NCI-H1436 (cell line): ENCODE measurements around the gene NUP50.

Experiments used
- DNase-seq: peaks from one replicate; lab custom pipeline; 2025; lab: John Stamatoyannopoulos, UW

The NUP50 gene

GRCh38 chr22:45210577-45210976, 46.9 kb downstream of the NUP50 start:
- DNase-seq: no peak

GRCh38 chr22:45210991-45211390, 47.3 kb downstream of the NUP50 start:
- DNase-seq: no peak

GRCh38 chr22:45211435-45211834, 47.7 kb downstream of the NUP50 start:
- no peak for DNase-seq

GRCh38 chr22:45211848-45212247, 48.1 kb downstream of the NUP50 start:
- no peak for DNase-seq

- DNase-seq: no peak
Measured at GRCh38 chr22:45212306-45212709, 48.6 kb downstream of the NUP50 start.

- no peak for DNase-seq
Measured at GRCh38 chr22:45212992-45213751, 49.4 kb downstream of the NUP50 start.

- no peak for DNase-seq
Measured at GRCh38 chr22:45216133-45217003, 52.6 kb downstream of the NUP50 start.

GRCh38 chr22:45217345-45217744, 53.6 kb downstream of the NUP50 start:
- DNase-seq: no peak

- no peak for DNase-seq
Measured at GRCh38 chr22:45217806-45218205, 54.1 kb downstream of the NUP50 start.

- DNase-seq: no peak
Measured at GRCh38 chr22:45218976-45219375, 55.3 kb downstream of the NUP50 start.

- DNase-seq: no peak
Measured at GRCh38 chr22:45221201-45221600, 57.5 kb downstream of the NUP50 start.

- no peak for DNase-seq
Measured at GRCh38 chr22:45223304-45224117, 59.8 kb downstream of the NUP50 start.

- no peak for DNase-seq
Measured at GRCh38 chr22:45224331-45224730, 60.6 kb downstream of the NUP50 start.

- no peak for DNase-seq
Measured at GRCh38 chr22:45224988-45225731, 61.4 kb downstream of the NUP50 start.

- DNase-seq: no peak
Measured at GRCh38 chr22:45225732-45226502, 62.2 kb downstream of the NUP50 start.

- DNase-seq: no peak
Measured at GRCh38 chr22:45226503-45227186, 62.9 kb downstream of the NUP50 start.

- no peak for DNase-seq
Measured at GRCh38 chr22:45227645-45228400, 64.1 kb downstream of the NUP50 start.

GRCh38 chr22:45228401-45228754, 64.7 kb downstream of the NUP50 start:
- DNase-seq: no peak

- DNase-seq: no peak
Measured at GRCh38 chr22:45229181-45229580, 65.5 kb downstream of the NUP50 start.
